Subcutaneous adipose tissue (tissue), 4 donors: ENCODE data around the gene OR2T33. TPM values are rescaled to one million over a fixed set of nuclear protein-coding genes. Genes with fewer than 3 reads are reported as not detected.

ENCODE experiments used
- total RNA-seq, 4 donors: library from RNA; depleted of rRNA; stranded (reverse); fragments of >200 nt; gene quantifications; one replicate each; pipeline ENCODE4 v1.1.0, GENCODE V29; 2016
- TF ChIP-seq, protein P1 (sequence below): fragments of 450-650 bp; IDR thresholded peaks from one replicate; pipeline ENCODE4 v1.5.1; 2016; ENCODE audit warnings: low read depth, mild to moderate bottlenecking, control low read depth, antibody characterized with exemption, moderate library complexity

Gene OR2T33, protein sequence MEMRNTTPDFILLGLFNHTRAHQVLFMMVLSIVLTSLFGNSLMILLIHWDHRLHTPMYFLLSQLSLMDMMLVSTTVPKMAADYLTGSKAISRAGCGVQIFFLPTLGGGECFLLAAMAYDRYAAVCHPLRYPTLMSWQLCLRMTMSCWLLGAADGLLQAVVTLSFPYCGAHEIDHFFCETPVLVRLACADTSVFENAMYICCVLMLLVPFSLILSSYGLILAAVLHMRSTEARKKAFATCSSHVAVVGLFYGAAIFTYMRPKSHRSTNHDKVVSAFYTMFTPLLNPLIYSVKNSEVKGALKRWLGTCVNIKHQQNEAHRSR
- not detected for total RNA-seq

DNA sequence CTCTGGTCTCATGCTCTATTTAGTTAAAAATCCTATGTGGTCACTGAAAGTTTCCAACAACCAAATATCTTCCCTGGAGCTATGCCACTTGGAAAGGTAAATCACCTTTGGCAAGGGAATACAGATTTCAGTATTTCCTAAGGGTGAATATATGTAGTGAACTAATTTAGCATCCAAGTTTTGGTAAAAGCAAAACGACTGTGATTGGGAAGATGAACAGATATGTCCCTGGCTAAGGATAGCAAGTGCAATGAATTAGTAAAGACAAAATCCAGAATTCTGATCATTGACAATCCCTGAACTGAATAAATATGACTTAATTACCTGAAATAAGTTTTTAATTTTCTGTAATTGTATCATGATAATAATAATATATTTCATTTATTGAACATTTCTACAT, at the start of gene OR2T33:
OR2T33 (minus strand) TSS at position 101 of the 400 bp plus-strand sequence. CDS start 4,162 bp downstream, outside the sequence.
- TF ChIP-seq, protein P1, sequence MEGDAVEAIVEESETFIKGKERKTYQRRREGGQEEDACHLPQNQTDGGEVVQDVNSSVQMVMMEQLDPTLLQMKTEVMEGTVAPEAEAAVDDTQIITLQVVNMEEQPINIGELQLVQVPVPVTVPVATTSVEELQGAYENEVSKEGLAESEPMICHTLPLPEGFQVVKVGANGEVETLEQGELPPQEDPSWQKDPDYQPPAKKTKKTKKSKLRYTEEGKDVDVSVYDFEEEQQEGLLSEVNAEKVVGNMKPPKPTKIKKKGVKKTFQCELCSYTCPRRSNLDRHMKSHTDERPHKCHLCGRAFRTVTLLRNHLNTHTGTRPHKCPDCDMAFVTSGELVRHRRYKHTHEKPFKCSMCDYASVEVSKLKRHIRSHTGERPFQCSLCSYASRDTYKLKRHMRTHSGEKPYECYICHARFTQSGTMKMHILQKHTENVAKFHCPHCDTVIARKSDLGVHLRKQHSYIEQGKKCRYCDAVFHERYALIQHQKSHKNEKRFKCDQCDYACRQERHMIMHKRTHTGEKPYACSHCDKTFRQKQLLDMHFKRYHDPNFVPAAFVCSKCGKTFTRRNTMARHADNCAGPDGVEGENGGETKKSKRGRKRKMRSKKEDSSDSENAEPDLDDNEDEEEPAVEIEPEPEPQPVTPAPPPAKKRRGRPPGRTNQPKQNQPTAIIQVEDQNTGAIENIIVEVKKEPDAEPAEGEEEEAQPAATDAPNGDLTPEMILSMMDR = no peak

DNA sequence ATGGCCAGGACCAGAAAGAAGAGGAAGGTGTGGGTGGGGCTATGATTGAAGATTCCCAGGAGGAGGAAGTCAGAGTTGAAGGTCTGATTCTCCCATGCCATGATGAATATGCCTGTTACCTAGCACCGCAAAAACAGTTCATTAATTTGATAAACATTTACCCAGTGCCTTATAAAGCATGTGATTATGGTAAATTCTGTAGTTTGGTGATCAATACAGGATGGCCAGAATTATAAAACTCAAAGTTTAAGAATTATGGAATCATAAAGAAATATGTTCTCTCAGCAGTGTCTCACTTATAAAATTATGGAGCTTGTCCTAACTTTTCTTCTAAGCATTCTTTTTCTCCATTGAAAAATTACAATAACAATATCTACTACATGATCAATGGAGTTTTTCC, 46.7 kb upstream of the OR2T33 start, which contains the start of gene OR2M7:
OR2M7 (minus strand) TSS at position 101 of the 400 bp plus-strand sequence; CDS start at position 101, 0 bp downstream.
- TF ChIP-seq, protein P1 = no peak

- TF ChIP-seq, protein P1 = no peak
Observed at GRCh38 chr1:248316796-248317195, 39.0 kb upstream of the OR2T33 start.

DNA sequence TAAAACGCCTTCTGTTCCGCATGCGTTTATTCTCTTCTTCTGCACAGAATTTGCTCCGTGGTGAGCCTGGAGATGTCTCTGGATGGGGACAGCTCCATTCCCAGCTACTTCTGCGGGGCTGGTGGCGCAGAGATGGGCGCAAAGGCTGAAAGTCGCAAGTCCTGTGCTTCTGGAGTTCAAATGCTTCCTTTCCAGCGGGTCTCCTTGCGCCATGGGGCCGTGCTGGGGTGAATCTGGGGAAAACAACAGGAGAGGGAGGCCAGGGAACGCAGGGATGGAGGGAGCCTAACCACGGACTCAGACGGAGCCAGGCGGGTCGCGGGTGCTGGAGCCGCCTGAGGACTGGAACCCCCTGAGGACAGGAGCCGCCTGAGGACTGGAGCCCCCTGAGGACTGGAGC, 28.3 kb upstream of the OR2T33 start:
- TF ChIP-seq, protein P1 = no peak

DNA sequence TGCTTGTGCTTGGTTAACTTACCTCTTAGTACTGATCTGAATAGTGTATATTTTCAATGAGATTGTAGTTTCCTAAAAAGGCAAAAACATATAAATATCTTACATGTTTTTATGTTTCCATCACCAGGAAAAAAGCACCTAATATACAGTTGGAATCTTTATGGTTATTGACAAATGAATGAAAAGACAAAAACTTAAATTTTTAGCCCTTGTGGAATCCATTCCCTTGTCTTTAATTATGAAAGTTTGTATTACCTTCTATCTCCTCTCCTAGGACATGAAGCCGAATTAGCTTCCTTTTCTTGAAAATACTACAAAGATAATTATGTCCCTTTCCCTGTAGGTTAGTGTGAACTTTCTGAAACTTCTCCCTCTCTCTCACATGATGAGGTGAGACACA, 25.5 kb upstream of the OR2T33 start, which contains the start of gene OR2T12:
OR2T12 (minus strand) TSS at position 101 of the 400 bp plus-strand sequence. CDS start 7,846 bp downstream, outside the sequence.
- TF ChIP-seq, protein P1 = no peak

DNA sequence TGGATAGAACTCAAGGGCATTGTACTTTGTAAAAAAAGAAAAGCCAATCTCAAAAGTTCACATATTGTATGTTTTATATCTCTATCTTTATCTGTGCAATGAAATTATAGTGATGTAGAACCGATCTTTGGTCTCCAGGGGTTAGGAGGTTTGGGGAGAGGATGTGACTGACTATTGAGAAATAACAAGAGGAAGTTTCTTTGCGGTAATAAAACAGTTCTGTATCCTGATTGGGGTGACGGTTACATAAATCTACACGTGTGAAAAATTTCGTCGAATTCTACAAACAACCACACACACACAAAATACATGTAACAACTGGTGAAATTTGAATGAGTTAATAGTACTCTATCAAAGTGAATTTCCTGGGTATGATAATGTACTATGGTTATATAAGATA, 10.6 kb upstream of the OR2T33 start:
- TF ChIP-seq, protein P1 = no peak

DNA sequence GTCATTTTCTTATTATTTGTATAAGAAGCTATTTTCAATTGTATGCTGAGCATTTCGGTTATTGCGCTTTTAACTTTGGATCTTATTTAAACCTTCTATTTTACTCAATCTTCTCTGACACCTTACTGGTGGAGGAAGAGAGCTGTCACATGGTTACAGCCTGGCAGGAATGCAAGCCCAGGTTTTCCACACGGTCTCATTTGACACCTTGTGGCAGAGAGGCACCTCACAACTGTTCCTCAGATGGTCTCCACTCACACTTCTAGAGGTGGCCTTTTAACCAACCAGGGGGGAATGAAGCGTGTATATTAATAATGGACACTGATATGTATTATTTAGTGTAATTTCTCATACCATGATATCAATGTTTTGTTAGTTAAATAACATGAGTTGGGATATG, 9.6 kb downstream of the OR2T33 start:
- TF ChIP-seq, protein P1 = no peak
